ENCODE data around the gene C4BPB. TPM values are rescaled to one million over a fixed set of nuclear protein-coding genes. Genes with fewer than 3 reads are reported as not detected.
A peak's percentile ranks its signal among the peaks of the same experiment; 100 is the strongest.

The C4BPB gene
- total RNA-seq, 1 donor from 2014 or later: not detected

GRCh38 chr1:207050480-207051190 is 38.0 kb upstream of the C4BPB start:
- Histone ChIP-seq H3K27ac (peak overlapping the region; percentile 92), H3K9me3 (no peaks in the 10 kb centered on the region), H3K4me3 (peak overlapping the region; percentile 79 to 97), H3K4me1 (peaks cover 53% of the 10 kb centered on the region), H3K36me3 (peaks cover 0 to 12% of the 10 kb centered on the region in 2 donors), H3K27me3 (no peaks in the 10 kb centered on the region)
- TF ChIP-seq POLR2AphosphoS5 (IDR thresholded peaks at IDR 0.05; ENCODE audit: insufficient read depth in 1 of 2, low read depth in 1 of 2): peak; percentile 11 to 83
- TF ChIP-seq POLR2A (IDR thresholded peaks at IDR 0.05): no peak
- no peak for DNase-seq (ENCODE audit: extremely low spot score in 2 of 2)
- intact Hi-C loops (cut with DNase I): no loop called here

- intact Hi-C loops (cut with DNase I): no loop called here
- peak in 1 of 2 donors; percentile 85 for DNase-seq (ENCODE audit: extremely low spot score in 2 of 2)
- Histone ChIP-seq H3K4me1 (peaks cover 46% of the 10 kb centered on the region), H3K36me3 (peaks cover 0 to 12% of the 10 kb centered on the region in 2 donors), H3K27me3 (no peaks in the 10 kb centered on the region), H3K4me3 (peak within 1 kb of the TSS; percentile 79 to 97), H3K27ac (peak within 1 kb of the TSS; percentile 92), H3K9me3 (no peaks in the 10 kb centered on the region)
- no peak for TF ChIP-seq CTCF (IDR thresholded peaks at IDR 0.05)
- no peak for TF ChIP-seq POLR2A (IDR thresholded peaks at IDR 0.05)
- TF ChIP-seq POLR2AphosphoS5 (IDR thresholded peaks at IDR 0.05; ENCODE audit: insufficient read depth in 1 of 2, low read depth in 1 of 2): no peak
Observed at GRCh38 chr1:207051191-207051943, 37.3 kb upstream of the C4BPB start, which contains the start of gene YOD1. Gene YOD1, minus strand, starts transcription at chr1:207051208. Its CDS starts 178 bp downstream, at chr1:207051030.

GRCh38 chr1:207052911-207053769 is 35.5 kb upstream of the C4BPB start, which contains the start of gene PFKFB2:
Gene PFKFB2, plus strand, starts transcription at chr1:207053275. Its CDS starts 1,443 bp downstream, at chr1:207054718.
- Histone ChIP-seq H3K4me1 (peaks cover 31% of the 10 kb centered on the region), H3K27me3 (no peaks in the 10 kb centered on the region), H3K27ac (peak within 1 kb of the TSS; percentile 92), H3K4me3 (peak within 1 kb of the TSS; percentile 67 to 68), H3K9me3 (no peaks in the 10 kb centered on the region), H3K36me3 (peaks cover 0 to 9% of the 10 kb centered on the region in 2 donors)
- peak in 1 of 2 donors; percentile 99 for DNase-seq (ENCODE audit: extremely low spot score in 2 of 2)
- peak; percentile 92 to 95 for TF ChIP-seq POLR2AphosphoS5 (IDR thresholded peaks at IDR 0.05; ENCODE audit: insufficient read depth in 1 of 2, low read depth in 1 of 2)
- TF ChIP-seq CTCF (IDR thresholded peaks at IDR 0.05): peak in 1 of 3 experiments; percentile 43
- peak in 1 of 2 donors; percentile 67 for TF ChIP-seq POLR2A (IDR thresholded peaks at IDR 0.05)
- intact Hi-C loops (cut with DNase I): no loop called here

- H3K9me3 ChIP-seq: no peaks in the 10 kb centered on the region
- intact Hi-C loops (cut with DNase I): no loop called here
- H3K36me3 ChIP-seq: no peaks in the 10 kb centered on the region
- peaks cover 19% of the 10 kb centered on the region for H3K4me1 ChIP-seq
- H3K27ac ChIP-seq: peak overlapping the region; percentile 7
- no peak for DNase-seq (ENCODE audit: extremely low spot score in 2 of 2)
- TF ChIP-seq POLR2AphosphoS5 (IDR thresholded peaks at IDR 0.05; ENCODE audit: insufficient read depth in 1 of 2, low read depth in 1 of 2) (no peak), POLR2A (IDR thresholded peaks at IDR 0.05) (no peak), CTCF (IDR thresholded peaks at IDR 0.05) (no peak)
- H3K4me3 ChIP-seq: no peak overlapping the region
- no peaks in the 10 kb centered on the region for H3K27me3 ChIP-seq
Observed at GRCh38 chr1:207054491-207054890, 34.2 kb upstream of the C4BPB start.
